ENCODE measurements around the gene RBM22.
A peak's percentile ranks its signal among the peaks of the same experiment; 100 is the strongest.

RBM22 gene

DNA sequence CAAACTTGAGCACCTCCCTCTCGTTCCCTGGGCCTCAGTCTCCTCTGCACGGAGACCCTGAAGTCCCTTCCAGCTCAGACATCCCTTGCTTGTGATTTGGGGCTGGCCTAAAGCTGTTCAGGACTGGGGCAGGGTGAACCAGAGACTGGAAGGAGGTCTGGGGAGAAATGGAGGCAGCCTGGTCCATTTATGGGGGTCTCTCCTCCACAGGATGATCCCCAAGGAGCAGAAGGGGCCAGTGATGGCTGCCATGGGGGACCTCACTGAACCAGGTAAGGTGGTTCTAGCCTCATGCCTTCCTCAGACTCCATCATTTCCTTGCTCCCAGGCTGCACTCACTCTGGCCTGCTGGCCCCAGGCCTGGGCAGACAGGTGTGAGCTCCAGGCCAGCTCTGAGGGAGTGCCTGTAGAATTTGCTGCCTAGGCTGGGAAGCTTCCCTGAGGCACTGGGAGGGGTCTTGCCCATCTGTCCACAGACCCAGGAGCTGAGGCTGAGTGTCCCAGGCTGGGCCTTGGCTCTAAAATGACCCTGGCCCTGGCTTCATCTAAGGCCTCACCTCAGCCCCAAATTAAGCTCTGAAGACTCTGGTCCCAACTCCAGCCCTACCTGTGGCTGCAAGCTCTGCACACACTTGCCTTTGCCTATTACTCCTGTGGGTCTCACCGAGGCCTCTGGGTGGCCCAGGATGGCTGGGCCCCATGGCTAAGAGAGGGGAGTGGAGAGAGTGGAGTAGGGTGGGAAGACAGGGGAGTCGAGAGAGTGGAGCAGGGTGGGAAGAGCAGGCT, 37.9 kb downstream of the RBM22 start:
- DNase-seq (ENCODE audit: insufficient read length, low spot score) (no peak), FAIRE-seq (no peak)
- no peak for TF ChIP-seq POLR2A (IDR thresholded peaks at IDR 0.05; ENCODE audit: low read depth, low read length)

- DNase-seq (ENCODE audit: insufficient read length, low spot score) (no peak), FAIRE-seq (no peak)
- TF ChIP-seq POLR2A (IDR thresholded peaks at IDR 0.05; ENCODE audit: low read depth, low read length), result no peak
These were observed 38.9 kb downstream of the RBM22 start for GRCh38 chr5:150661821-150662596.

- FAIRE-seq, result no peak
- DNase-seq (ENCODE audit: insufficient read length, low spot score), result no peak
- no peak for TF ChIP-seq POLR2A (IDR thresholded peaks at IDR 0.05; ENCODE audit: low read depth, low read length)
These were observed 39.8 kb downstream of the RBM22 start, which contains the start of gene MYOZ3 for GRCh38 chr5:150661086-150661485. Gene MYOZ3 (plus strand): TSS chr5:150661251. CDS start chr5:150662942, 1,691 bp downstream.

DNA sequence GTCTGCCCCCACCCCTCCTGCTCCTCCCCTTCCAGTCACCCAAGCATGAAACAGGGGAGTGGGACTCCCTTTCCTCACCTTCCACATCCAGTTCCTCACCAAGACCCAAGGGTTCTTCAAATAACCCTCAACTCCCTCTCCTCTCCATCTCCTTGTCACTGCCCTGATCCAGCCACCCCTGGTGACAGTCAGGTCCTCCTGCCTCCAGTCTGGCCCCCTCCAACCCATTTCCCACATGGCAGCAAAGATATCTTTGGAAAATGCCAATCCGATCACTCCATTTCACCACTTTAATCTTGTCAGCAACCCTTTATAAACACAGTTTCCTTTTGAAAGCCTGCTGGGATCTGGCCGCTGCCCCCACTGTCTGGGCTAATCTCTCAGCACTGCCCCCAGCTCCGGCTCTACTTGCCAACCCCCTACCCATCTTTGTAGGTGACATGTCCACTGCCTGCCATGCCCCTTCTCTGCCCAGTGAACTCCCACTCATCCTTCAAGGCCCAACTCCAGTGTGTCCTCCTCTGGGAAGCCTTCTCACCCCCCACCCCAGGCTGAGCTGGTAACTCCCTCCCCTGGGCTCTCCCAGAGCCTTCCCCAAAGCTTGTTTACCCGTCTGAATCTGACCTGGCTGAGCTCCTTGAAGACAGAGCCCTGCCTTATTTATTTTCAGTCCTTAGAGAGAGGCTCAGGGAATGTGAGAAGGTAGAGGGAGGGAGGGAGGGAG, 40.6 kb downstream of the RBM22 start:
- TF ChIP-seq POLR2A (IDR thresholded peaks at IDR 0.05; ENCODE audit: low read depth, low read length), result no peak
- no peak for FAIRE-seq
- no peak for DNase-seq (ENCODE audit: insufficient read length, low spot score)

DNA sequence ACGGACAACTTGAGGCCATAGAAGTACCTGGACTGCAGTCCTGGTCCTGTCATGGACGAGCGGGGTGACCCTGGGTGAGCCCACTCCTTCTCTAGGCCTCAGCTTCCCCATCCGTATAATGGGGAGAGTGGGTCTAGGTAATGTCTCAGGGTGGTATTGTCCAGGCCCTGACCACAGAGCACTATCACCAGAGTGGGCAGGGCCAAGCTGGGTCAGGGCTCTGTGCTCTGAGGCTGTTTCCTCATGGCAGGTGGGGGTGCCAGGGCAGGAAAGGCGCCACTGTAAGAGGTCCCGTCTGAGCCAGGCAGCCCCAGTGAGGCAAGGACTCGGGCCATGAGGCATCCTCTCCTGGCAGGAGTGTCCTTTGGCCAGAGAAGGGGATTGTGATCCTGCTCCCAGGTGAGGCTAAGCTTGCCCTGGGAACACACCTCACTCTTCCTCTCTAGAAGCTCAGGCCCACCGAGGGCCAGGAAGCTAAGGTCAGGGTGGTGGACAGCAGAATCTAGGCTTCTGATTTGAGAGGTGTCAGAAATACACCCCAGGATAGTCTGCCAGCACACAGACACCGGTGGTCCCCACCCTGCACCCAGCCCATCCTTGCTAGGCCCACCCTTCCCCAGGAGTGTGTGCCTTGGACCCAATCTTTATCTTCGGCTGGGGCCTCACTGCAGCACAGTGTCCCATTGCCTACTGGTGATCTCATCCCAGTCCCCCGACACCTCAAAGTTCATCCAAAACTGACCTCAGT, 41.3 kb downstream of the RBM22 start:
- FAIRE-seq (no peak), DNase-seq (ENCODE audit: insufficient read length, low spot score) (no peak)
- no peak for TF ChIP-seq POLR2A (IDR thresholded peaks at IDR 0.05; ENCODE audit: low read depth, low read length)

- DNase-seq (ENCODE audit: insufficient read length, low spot score) (no peak), FAIRE-seq (no peak)
- TF ChIP-seq POLR2A (IDR thresholded peaks at IDR 0.05; ENCODE audit: low read depth, low read length), result no peak
These were observed 42.1 kb downstream of the RBM22 start for GRCh38 chr5:150658699-150659265.

DNA sequence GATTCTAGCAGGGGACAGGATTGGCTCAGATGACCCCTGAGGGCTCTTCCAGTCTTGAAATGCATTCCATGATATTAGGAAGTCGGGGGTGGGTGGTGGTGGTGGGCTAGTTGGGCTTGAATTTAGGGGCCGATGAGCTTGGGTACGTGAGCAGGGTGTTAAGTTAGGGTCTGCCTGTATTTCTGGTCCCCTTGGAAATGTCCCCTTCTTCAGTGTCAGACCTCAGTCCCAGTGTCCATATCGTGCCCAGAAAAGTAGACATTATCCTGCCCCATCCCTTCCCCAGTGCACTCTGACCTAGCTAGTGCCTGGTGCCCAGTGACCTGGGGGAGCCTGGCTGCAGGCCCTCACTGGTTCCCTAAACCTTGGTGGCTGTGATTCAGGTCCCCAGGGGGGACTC, 42.7 kb downstream of the RBM22 start:
- no peak for DNase-seq (ENCODE audit: insufficient read length, low spot score)
- no peak for TF ChIP-seq POLR2A (IDR thresholded peaks at IDR 0.05; ENCODE audit: low read depth, low read length)
- FAIRE-seq, result no peak

GRCh38 chr5:150656191-150657132, 44.4 kb downstream of the RBM22 start:
- FAIRE-seq (no peak), DNase-seq (ENCODE audit: insufficient read length, low spot score) (no peak)
- no peak for TF ChIP-seq POLR2A (IDR thresholded peaks at IDR 0.05; ENCODE audit: low read depth, low read length)

DNA sequence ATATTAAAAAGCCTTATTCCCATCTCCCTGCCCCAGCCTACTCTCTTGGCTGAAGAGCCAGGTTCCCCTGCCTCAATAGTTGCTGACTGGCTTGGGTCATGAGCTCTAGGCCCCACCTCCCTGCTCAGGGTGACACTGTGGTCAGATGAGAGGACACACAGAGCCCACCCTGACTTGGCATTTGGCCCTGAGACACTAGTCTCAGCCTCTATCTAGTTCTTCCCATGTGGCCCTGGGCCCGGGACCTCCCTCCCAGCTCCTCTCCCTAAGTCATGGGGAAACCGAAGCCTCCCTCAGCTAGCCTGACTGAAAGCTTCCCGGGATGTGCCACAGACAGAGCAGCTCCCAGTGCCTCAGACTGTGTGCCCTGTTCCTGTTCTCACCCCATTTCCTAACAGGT, 45.6 kb downstream of the RBM22 start:
- no peak for FAIRE-seq
- DNase-seq (ENCODE audit: insufficient read length, low spot score), result no peak
- TF ChIP-seq POLR2A (IDR thresholded peaks at IDR 0.05; ENCODE audit: low read depth, low read length), result no peak

DNA sequence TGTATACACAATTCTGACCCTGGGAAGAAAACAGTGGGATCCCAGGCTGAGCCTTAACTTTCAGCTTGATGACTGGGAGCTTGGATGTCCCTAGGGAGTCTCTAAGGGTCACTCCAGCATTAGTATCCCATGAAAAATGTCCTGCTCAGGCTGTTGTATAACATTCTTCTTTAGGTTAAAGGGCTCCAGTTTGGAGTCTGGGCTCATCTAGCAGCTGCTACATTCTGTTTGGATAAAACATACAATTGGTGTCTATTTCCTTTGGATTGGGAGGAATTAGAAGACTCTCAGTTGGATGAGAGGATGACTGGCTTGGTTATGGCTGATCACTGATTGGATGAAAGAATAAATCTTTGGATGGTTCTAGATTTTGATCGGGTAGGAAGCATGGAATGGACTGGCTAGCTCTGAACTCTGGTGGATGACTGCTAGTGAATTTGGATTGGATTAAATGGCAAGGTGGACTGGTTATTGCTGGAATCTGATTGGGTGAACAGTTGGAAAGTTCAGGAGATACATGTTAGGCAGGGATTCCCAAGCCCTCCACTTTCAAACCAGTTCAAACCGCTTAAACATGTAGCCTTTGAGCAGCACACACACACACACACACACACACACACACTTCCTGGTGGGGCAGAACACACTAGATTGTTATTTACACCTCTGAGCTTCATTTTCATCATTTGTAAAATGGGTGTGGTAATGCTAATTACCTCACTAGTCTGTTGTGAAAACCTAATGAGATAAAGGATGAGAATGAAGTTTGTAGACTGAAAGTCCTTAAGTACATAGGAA, 46.9 kb downstream of the RBM22 start:
- no peak for TF ChIP-seq POLR2A (IDR thresholded peaks at IDR 0.05; ENCODE audit: low read depth, low read length)
- FAIRE-seq, result no peak

GRCh38 chr5:150653145-150653761, 47.6 kb downstream of the RBM22 start:
- peak; percentile 56 for DNase-seq (ENCODE audit: insufficient read length, low spot score)
- TF ChIP-seq POLR2A (IDR thresholded peaks at IDR 0.05; ENCODE audit: low read depth, low read length), result no peak
- no peak for FAIRE-seq

More for the DNA sequence above, 46.9 kb downstream of the RBM22 start:
- DNase-seq (ENCODE audit: insufficient read length, low spot score), result no peak
